Esophagus squamous epithelium (tissue), 4 donors: ENCODE data around the gene SPAG17.

Source experiments
- POLR2A ChIP-seq, 4 donors: fragments of 450-650 bp; IDR thresholded peaks; one replicate each; pipeline ENCODE4 v1.6.1; 2017; ENCODE audit warnings: antibody characterized with exemption in 4 of 4, mild to moderate bottlenecking in 4 of 4, moderate library complexity in 3 of 4
- TF ChIP-seq, protein P1 (sequence below), 6 experiments: fragments of 450-650 bp in 4 of 6; fragments of 200-600 bp in 2 of 6; sonication (generic) in 2 of 6; IDR thresholded peaks; one replicate each; pipeline ENCODE4 v1.5.1; 2016 to 2019; ENCODE audit warnings: antibody characterized with exemption in 6 of 6, mild to moderate bottlenecking in 4 of 6, moderate library complexity in 4 of 6

DNA sequence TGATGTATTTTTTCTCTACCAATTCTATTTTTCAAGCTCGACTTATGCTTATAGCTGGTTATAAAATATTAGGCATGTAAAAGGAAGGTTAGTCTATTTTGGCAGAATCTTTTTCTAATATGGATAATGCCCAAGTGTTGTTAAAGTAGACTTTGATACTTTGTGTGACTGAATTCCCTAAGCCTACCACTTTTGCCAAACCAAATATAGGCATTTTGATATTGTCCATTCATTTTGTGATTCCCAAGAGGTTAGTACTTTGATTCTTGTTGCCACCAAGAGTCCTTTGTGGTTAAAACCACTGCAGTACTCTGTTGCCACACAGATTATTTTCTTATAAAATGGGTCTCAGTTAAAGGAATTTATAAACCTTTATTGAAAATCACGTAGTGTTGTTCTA, 251.3 kb downstream of the SPAG17 start:
- TF ChIP-seq, protein P1, sequence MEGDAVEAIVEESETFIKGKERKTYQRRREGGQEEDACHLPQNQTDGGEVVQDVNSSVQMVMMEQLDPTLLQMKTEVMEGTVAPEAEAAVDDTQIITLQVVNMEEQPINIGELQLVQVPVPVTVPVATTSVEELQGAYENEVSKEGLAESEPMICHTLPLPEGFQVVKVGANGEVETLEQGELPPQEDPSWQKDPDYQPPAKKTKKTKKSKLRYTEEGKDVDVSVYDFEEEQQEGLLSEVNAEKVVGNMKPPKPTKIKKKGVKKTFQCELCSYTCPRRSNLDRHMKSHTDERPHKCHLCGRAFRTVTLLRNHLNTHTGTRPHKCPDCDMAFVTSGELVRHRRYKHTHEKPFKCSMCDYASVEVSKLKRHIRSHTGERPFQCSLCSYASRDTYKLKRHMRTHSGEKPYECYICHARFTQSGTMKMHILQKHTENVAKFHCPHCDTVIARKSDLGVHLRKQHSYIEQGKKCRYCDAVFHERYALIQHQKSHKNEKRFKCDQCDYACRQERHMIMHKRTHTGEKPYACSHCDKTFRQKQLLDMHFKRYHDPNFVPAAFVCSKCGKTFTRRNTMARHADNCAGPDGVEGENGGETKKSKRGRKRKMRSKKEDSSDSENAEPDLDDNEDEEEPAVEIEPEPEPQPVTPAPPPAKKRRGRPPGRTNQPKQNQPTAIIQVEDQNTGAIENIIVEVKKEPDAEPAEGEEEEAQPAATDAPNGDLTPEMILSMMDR (IDR thresholded peaks at IDR 0.05) = no peak
- TF ChIP-seq POLR2A (IDR thresholded peaks at IDR 0.05) = no peak
